Spinal cord (tissue), 10 donors: ENCODE results near the gene DIRAS1. TPM values are rescaled to one million over a fixed set of nuclear protein-coding genes. Genes with fewer than 3 reads are reported as not detected.

Source experiments
- DNase-seq, 6 donors: peaks; one replicate each; pipeline versions ENCODE4 v3.0.0 to v3.0.0-alpha.2; 2013 to 2015; ENCODE audit warnings: low spot score in 6 of 6, low read depth in 4 of 6
- H3K27ac ChIP-seq: one replicate; pipeline ENCODE4 v1.5.1; 2013; ENCODE audit warnings: low read depth, low read length, control low read depth
- H3K27me3 ChIP-seq: one replicate; pipeline ENCODE4 v1.6.1; 2013; ENCODE audit warnings: low read length; ENCODE audit not compliant: control insufficient read depth, insufficient read depth
- H3K36me3 ChIP-seq: one replicate; pipeline ENCODE4 v1.6.1; 2013; ENCODE audit warnings: low read length; ENCODE audit not compliant: control insufficient read depth, insufficient read depth
- H3K4me1 ChIP-seq: one replicate; pipeline ENCODE4 v1.6.1; 2013; ENCODE audit warnings: low read length; ENCODE audit not compliant: control insufficient read depth, insufficient read depth
- H3K4me3 ChIP-seq: one replicate; pipeline ENCODE4 v1.5.1; 2013; ENCODE audit warnings: low read depth, low read length, control low read depth
- H3K9me3 ChIP-seq: one replicate; pipeline ENCODE4 v1.6.1; 2013; ENCODE audit warnings: low read length; ENCODE audit not compliant: control insufficient read depth, insufficient read depth
- WGBS: methylation state at CpG from one replicate; pipeline ENCODE4 v1.1.5; 2013; ENCODE audit warnings: missing lambda C conversion rate; ENCODE audit not compliant: insufficient coverage; 5-methylcytosine and 5-hydroxymethylcytosine counted together
- polyA plus RNA-seq, 2 donors: library from polyadenylated mRNA; unstranded; fragments of 120-200 nt; gene quantifications; one replicate each; pipeline ENCODE4 v1.2.1, GENCODE V29; 2013; ENCODE audit not compliant: insufficient read length in 2 of 2
- total RNA-seq, 2 donors: library from RNA; depleted of rRNA in 1 of 2; stranded (reverse); fragments of 120-200 nt in 1 of 2; fragments of >200 nt in 1 of 2; gene quantifications; one replicate each; pipeline versions ENCODE4 v1.2.3 to v1.2.4, GENCODE V29; 2013 to 2014
- donor health status: healthy.

Gene DIRAS1
- total and polyA plus RNA-seq, 4 donors, result 6.9 to 72.6 (median 43.2) TPM

DNA sequence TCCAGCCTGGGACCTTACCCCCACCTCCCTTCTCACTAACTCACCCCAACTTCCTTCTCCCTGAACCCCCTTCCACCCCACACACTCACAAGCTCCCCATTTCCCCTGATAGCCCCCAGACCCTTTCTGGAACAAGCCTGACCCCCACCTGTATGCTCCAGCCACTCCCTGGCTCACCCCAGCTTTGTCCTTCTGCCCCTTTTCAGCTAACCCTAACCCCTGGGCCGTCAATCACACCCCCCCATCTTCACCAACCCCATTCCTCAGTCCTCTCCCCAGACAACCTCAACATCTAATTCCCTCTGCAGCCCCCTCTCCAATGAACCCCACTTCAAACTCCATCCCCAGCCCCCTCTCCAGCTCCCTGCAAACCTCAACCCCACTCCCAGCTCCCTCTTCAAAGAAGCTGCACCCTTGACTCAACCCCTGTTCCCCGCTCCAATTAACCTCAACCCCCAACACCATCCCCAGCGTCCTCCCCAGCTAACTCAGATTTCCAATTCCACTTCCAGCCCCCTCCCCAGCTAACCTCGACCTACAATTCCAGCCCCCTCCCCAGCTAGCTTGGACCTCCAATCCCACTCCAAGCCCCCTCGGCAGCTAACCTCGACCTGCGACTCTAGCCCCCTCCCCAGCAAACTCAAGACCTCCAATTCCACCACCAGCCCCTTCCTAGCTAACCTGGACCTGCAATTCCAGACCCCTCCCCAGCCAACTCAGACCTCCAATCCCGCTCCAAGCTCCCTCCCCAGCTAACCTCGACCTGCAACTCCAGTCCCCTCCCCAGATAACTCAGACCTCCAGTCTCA lies 19.6 kb downstream of the DIRAS1 start:
- H3K27me3 ChIP-seq, result no peaks in the 10 kb centered on the region
- DNase-seq, result no peak
- no peaks in the 10 kb centered on the region for H3K36me3 ChIP-seq
- 1% methylated on average over 9 of the region's 9 CpGs for WGBS
- H3K4me1 ChIP-seq, result peaks cover 35% of the 10 kb centered on the region
- H3K27ac ChIP-seq, result no peak overlapping the region
- H3K9me3 ChIP-seq, result no peaks in the 10 kb centered on the region
- peak overlapping the region; percentile 62 for H3K4me3 ChIP-seq

GRCh38 chr19:2700660-2701360 lies 20.4 kb downstream of the DIRAS1 start:
- no peak overlapping the region for H3K27ac ChIP-seq
- DNase-seq, result peak in 2 of 6 donors; percentile 40 to 70
- peaks cover 43% of the 10 kb centered on the region for H3K4me1 ChIP-seq
- H3K36me3 ChIP-seq, result no peaks in the 10 kb centered on the region
- WGBS, result 12% methylated on average over 26 of the region's 26 CpGs
- peak overlapping the region; percentile 4 for H3K4me3 ChIP-seq
- no peaks in the 10 kb centered on the region for H3K27me3 ChIP-seq
- no peaks in the 10 kb centered on the region for H3K9me3 ChIP-seq

GRCh38 chr19:2699413-2700140 lies 21.6 kb downstream of the DIRAS1 start:
- H3K4me3 ChIP-seq, result no peak overlapping the region
- peaks cover 55% of the 10 kb centered on the region for H3K4me1 ChIP-seq
- no peak overlapping the region for H3K27ac ChIP-seq

DNA sequence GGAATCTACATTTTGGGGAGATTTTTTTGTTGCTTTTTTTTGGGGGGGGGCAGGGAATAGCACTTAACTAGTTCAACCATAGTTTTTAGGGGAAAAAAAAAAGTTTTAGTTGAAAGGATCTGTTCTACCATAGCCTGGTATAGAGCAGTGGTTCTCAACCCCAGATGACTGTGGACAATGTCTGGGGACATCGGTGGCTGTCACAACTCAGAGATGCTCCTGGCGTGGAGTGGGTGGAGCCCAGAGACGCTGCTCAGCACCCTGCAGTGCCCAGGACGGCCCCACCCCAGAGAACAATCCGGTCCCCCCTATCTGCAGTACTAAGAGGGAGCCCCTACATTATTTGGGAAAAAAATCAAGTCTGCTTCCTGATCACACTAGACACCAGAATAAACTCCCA lies 27.0 kb downstream of the DIRAS1 start:
- peak overlapping the region; percentile 49 for H3K27ac ChIP-seq
- no peak overlapping the region for H3K4me3 ChIP-seq
- H3K36me3 ChIP-seq, result no peaks in the 10 kb centered on the region
- H3K27me3 ChIP-seq, result no peaks in the 10 kb centered on the region
- DNase-seq, result no peak
- 83% methylated on average over 4 of the region's 5 CpGs for WGBS
- peaks cover 56% of the 10 kb centered on the region for H3K4me1 ChIP-seq
- no peaks in the 10 kb centered on the region for H3K9me3 ChIP-seq

More at GRCh38 chr19:2699413-2700140, 21.6 kb downstream of the DIRAS1 start:
- DNase-seq, result no peak
- WGBS, result 77% methylated on average over 12 of the region's 15 CpGs
- Histone ChIP-seq H3K9me3 (no peaks in the 10 kb centered on the region), H3K36me3 (no peaks in the 10 kb centered on the region), H3K27me3 (no peaks in the 10 kb centered on the region)

DNA sequence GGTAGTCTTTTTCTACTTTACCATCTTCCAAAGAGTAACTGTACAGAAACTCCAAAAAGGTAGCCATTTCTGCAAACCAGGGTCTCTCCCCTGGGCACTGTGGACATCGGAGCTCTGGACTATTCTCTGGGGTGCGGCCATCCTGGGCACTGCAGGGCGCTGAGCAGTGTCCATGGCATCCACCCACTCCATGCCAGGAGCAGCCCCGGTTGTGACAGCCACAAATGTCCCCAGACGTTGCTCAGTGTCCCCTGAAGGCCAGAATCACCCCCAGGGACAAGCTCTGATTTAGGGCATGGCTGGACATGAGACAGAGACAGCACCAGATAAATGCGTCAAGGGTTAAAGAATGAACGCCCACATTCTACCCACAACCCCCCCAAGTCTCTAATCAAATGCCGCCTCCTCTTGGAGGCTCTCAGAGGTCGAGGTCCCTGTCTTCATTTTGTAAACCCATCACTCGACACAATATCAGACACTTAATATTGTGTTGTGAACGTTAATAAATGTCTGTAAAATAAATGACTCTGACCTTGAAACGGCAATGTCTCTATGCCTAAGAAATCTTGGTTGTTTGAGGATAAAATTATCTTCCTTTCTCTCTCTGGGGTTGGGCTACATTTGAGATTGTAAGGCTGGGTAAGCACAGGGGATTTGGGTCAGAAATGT lies 27.5 kb downstream of the DIRAS1 start:
- no peak overlapping the region for H3K27ac ChIP-seq
- peak in 1 of 6 donors; percentile 15 for DNase-seq

GRCh38 chr19:2691951-2692350 lies 29.2 kb downstream of the DIRAS1 start:
- no peak overlapping the region for H3K27ac ChIP-seq
- no peak overlapping the region for H3K4me3 ChIP-seq
- H3K36me3 ChIP-seq, result no peaks in the 10 kb centered on the region
- WGBS, result 56% methylated on average over 9 of the region's 9 CpGs
- no peaks in the 10 kb centered on the region for H3K27me3 ChIP-seq
- no peaks in the 10 kb centered on the region for H3K9me3 ChIP-seq
- H3K4me1 ChIP-seq, result peaks cover 48% of the 10 kb centered on the region
- peak in 1 of 6 donors; percentile 26 for DNase-seq

More for the DNA sequence above, 27.5 kb downstream of the DIRAS1 start:
- H3K36me3 ChIP-seq, result no peaks in the 10 kb centered on the region
- no peaks in the 10 kb centered on the region for H3K27me3 ChIP-seq
- 56% methylated on average over 6 of the region's 12 CpGs for WGBS
- H3K4me1 ChIP-seq, result peaks cover 56% of the 10 kb centered on the region
- H3K4me3 ChIP-seq, result no peak overlapping the region
- H3K9me3 ChIP-seq, result no peaks in the 10 kb centered on the region

DNA sequence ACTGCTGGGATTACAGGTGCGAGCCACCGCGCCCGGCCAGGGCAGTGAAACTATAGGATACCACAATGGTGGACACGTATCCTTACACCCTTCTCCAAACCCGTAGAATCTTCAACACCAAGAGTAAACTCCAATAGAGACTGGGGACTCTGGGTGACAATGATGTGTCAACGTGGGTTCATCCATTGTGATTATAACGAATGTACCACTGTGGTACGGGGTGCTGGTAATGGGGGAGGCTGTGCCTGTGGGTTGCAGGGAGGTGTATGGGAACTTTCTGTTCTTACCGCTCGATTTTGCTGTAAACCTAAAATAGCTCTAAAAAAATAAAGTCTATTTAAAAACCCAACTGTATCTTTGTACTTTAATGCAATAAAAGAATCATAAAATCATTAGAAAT lies 30.3 kb downstream of the DIRAS1 start:
- Histone ChIP-seq H3K9me3 (no peaks in the 10 kb centered on the region), H3K27me3 (no peaks in the 10 kb centered on the region), H3K36me3 (no peaks in the 10 kb centered on the region), H3K4me3 (no peak overlapping the region), H3K4me1 (peaks cover 46% of the 10 kb centered on the region), H3K27ac (no peak overlapping the region)
- no peak for DNase-seq
- WGBS, result 90% methylated on average over 4 of the region's 11 CpGs

DNA sequence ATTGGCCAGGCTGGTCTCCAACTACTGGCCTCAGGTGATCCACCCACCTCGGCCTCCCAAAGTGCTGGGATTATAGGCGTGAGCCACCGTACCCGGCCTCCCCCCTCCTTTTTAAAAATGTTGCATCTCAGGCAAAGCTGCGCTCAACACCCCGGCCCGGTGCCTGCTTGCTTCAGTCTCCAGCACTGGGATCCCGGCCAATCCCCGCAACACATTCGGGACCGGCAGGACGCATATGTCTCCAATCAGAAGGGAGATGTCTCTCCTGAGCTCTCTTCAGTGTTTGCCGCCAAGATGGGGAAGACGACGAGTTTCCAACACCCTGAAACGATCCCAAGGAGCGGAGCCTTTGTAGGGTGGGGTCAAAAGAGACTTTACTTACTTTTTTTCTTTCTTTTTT lies 34.8 kb downstream of the DIRAS1 start:
- Histone ChIP-seq H3K9me3 (no peaks in the 10 kb centered on the region), H3K36me3 (peaks cover 14% of the 10 kb centered on the region), H3K4me3 (no peak overlapping the region), H3K27ac (peak overlapping the region; percentile 71), H3K4me1 (peaks cover 14% of the 10 kb centered on the region), H3K27me3 (no peaks in the 10 kb centered on the region)
- 68% methylated on average over 12 of the region's 17 CpGs for WGBS
- DNase-seq, result peak in 1 of 6 donors; percentile 85

DNA sequence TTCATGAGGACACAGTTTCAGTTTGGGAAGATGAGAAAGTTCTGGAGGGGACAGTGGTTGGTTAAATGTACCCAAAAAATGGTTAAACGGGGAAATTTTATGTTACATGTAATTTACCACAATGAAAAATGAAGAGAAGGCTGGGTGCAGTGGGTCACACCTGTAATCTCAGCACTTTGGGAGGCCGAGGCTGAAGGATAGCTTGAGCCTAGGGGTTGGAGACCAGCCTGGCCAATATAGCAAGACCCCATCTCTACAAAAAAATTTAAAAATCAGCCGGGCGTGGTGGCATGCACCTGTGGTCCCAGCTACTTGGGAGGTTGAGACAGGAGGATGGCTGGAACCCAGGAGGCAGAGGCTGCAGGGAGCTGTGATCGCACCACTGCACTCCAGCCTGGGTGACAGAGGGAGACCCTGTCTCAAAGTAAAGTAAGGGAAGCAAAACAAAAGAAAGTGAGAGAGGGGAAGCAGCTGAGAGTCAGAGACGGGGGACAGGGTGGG lies 35.9 kb downstream of the DIRAS1 start:
- H3K27me3 ChIP-seq, result no peaks in the 10 kb centered on the region
- no peak for DNase-seq
- WGBS, result 68% methylated on average over 3 of the region's 6 CpGs
- H3K4me1 ChIP-seq, result peaks cover 14% of the 10 kb centered on the region
- H3K36me3 ChIP-seq, result peaks cover 17% of the 10 kb centered on the region
- H3K4me3 ChIP-seq, result no peak overlapping the region
- no peaks in the 10 kb centered on the region for H3K9me3 ChIP-seq
- peak overlapping the region; percentile 71 for H3K27ac ChIP-seq
